Kidney epithelial cell (primary cell): Measurements from ENCODE around the gene GGCX. TPM values are rescaled to one million over a fixed set of nuclear protein-coding genes. Genes with fewer than 3 reads are reported as not detected.
"Not testable (repeated sequence)": the region's sequence is repeated elsewhere in the genome, so short reads cannot be mapped to it uniquely, and the experiment has no call there.

Source experiments
- DNase-seq: peaks from one replicate; pipeline ENCODE4 v3.0.0-alpha.2; 2010; ENCODE audit warnings: low read depth
- H3K27me3 ChIP-seq: 2 replicates; pipeline ENCODE4 v1.6.0; 2011; ENCODE audit warnings: low read length; ENCODE audit not compliant: control insufficient read depth, insufficient read depth
- H3K36me3 ChIP-seq: 2 replicates; pipeline ENCODE4 v1.5.1; 2011; ENCODE audit warnings: low read length; ENCODE audit not compliant: control insufficient read depth, insufficient read depth
- H3K4me3 ChIP-seq: 2 replicates; pipeline ENCODE4 v1.5.1; 2011; ENCODE audit warnings: low read depth, mild to moderate bottlenecking, control low read depth, low read length
- total RNA-seq: library from RNA; depleted of rRNA; stranded (reverse); fragments of >200 nt; gene quantifications from 2 replicates; pipeline ENCODE4 v1.2.3, GENCODE V29; 2015
- TF ChIP-seq, protein P1 (sequence below): IDR thresholded peaks from 2 replicates; pipeline ENCODE4 v1.5.1; 2011; ENCODE audit warnings: mild to moderate bottlenecking, moderate library complexity, low read length, control low read depth, inconsistent platforms; ENCODE audit not compliant: insufficient read depth, poor library complexity, severe bottlenecking

GGCX gene
- total RNA-seq, 1 donor from 2014 or later = 25.7 TPM

GRCh38 chr2:85564144-85564563 is 2.9 kb upstream of the GGCX start:
- DNase-seq = no peak
- Histone ChIP-seq H3K27me3 (no peaks in the 10 kb centered on the region), H3K4me3 (no peak overlapping the region), H3K36me3 (no peaks in the 10 kb centered on the region)
- TF ChIP-seq, protein P1, sequence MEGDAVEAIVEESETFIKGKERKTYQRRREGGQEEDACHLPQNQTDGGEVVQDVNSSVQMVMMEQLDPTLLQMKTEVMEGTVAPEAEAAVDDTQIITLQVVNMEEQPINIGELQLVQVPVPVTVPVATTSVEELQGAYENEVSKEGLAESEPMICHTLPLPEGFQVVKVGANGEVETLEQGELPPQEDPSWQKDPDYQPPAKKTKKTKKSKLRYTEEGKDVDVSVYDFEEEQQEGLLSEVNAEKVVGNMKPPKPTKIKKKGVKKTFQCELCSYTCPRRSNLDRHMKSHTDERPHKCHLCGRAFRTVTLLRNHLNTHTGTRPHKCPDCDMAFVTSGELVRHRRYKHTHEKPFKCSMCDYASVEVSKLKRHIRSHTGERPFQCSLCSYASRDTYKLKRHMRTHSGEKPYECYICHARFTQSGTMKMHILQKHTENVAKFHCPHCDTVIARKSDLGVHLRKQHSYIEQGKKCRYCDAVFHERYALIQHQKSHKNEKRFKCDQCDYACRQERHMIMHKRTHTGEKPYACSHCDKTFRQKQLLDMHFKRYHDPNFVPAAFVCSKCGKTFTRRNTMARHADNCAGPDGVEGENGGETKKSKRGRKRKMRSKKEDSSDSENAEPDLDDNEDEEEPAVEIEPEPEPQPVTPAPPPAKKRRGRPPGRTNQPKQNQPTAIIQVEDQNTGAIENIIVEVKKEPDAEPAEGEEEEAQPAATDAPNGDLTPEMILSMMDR = no peak

GRCh38 chr2:85560812-85561279 is 447 bp downstream of the GGCX start:
- H3K27me3 ChIP-seq = no peaks in the 10 kb centered on the region
- no peaks in the 10 kb centered on the region for H3K36me3 ChIP-seq
- H3K4me3 ChIP-seq = peak overlapping the region; percentile 71
- TF ChIP-seq, protein P1 = no peak
- DNase-seq = no peak

DNA sequence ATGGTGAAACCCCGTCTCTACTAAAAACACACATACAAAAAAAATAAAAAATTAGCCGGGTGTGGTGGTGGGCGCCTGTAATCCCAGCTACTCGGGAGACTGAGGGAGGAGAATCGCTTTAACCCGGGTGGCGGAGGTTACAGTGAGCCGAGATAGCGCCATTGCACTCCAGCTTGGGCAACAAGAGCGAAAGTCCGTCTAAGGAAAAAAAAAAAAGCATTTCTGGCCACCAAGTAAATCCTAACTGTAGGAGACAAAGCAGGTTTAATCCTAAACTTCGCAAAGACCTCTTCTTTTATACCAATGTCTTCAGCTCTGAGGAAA is 928 bp downstream of the GGCX start:
- peak overlapping the region; percentile 71 for H3K4me3 ChIP-seq
- DNase-seq, H3K36me3 ChIP-seq, H3K27me3 ChIP-seq: not testable (repeated sequence)

DNA sequence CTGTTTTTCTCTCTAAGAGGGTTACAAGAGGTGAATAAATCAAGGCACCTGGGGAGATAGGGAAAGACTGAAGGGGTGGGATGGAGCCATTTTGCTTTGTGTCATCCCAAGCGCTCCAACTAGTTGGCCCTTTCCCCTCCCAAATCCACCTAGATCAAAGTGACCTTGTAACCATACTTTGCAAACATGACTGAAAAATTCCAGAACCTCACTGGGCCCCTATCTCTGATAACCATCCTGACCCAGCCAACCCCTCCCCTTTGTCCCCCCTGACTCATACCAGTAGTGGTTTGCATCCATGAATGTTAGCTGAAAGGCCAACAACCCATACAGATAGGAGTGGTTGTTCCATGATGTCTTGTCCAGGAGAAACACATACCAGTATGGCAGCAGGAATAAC is 3.1 kb downstream of the GGCX start:
- H3K27me3 ChIP-seq = no peaks in the 10 kb centered on the region
- TF ChIP-seq, protein P1 = no peak
- DNase-seq = no peak
- H3K4me3 ChIP-seq = no peak overlapping the region
- peaks cover 5% of the 10 kb centered on the region for H3K36me3 ChIP-seq

- TF ChIP-seq, protein P1 = no peak
- no peak for DNase-seq
- peaks cover 5% of the 10 kb centered on the region for H3K36me3 ChIP-seq
Measured at GRCh38 chr2:85557130-85557529, 4.2 kb downstream of the GGCX start.

GRCh38 chr2:85554980-85555612 is 6.2 kb downstream of the GGCX start:
- H3K36me3 ChIP-seq = peaks cover 6% of the 10 kb centered on the region
- no peak overlapping the region for H3K4me3 ChIP-seq
- DNase-seq = no peak
- TF ChIP-seq, protein P1 = no peak
- no peaks in the 10 kb centered on the region for H3K27me3 ChIP-seq

More at GRCh38 chr2:85557130-85557529, 4.2 kb downstream of the GGCX start:
- H3K4me3 ChIP-seq = no peak overlapping the region
- H3K27me3 ChIP-seq = no peaks in the 10 kb centered on the region
